GM18867 (cell line): ENCODE results near the gene CREG2.

Source experiments
- ATAC-seq: cut with Tn5 transposase; IDR thresholded peaks from one replicate; pipeline ENCODE4 v1.9.1; 2021; ENCODE audit warnings: mild to moderate bottlenecking, moderate library complexity; ENCODE audit not compliant: unreplicated experiment

Gene CREG2

DNA sequence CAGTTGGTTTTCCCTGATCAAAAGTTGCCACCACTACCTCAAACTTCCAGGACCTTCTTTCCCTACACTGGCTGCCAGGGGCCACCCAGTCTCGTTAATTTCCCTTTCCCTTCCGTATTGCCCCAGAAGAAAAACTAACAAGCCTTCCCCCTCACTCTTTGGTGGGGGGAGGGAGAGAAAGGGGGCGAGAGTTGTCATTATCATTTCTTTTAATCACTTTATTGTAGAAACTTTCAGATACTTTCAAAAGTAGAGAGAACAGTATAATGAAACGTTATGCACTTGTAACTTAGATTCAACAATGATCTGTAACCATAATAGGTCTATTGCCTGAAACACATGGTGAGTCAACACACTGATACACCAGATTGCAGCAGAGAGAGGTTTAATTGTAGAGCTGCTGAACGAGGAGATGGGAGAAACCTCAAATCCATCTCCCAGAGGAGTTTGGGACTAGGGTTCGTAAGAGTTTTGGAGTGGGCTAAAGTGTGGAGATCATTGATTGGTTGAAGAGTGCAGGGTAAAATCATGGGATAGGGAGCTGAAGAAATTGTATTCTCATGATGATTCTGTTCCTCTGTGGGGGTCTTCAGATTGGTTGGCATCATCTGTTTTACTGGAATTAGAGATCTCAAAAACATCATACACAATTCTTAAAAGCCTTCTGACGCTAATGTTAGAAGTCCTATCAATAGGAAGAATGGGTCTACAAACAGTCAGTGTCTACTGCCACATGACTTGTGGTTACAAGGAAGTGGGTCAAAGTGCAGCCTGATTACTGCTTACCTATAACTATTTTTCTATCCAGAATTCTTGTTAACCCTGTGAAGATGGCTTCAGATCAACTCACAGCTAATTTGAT, 76.2 kb downstream of the CREG2 start:
- no peak for ATAC-seq

- ATAC-seq: no peak
These were observed 77.0 kb downstream of the CREG2 start for GRCh38 chr2:101310090-101310833.

DNA sequence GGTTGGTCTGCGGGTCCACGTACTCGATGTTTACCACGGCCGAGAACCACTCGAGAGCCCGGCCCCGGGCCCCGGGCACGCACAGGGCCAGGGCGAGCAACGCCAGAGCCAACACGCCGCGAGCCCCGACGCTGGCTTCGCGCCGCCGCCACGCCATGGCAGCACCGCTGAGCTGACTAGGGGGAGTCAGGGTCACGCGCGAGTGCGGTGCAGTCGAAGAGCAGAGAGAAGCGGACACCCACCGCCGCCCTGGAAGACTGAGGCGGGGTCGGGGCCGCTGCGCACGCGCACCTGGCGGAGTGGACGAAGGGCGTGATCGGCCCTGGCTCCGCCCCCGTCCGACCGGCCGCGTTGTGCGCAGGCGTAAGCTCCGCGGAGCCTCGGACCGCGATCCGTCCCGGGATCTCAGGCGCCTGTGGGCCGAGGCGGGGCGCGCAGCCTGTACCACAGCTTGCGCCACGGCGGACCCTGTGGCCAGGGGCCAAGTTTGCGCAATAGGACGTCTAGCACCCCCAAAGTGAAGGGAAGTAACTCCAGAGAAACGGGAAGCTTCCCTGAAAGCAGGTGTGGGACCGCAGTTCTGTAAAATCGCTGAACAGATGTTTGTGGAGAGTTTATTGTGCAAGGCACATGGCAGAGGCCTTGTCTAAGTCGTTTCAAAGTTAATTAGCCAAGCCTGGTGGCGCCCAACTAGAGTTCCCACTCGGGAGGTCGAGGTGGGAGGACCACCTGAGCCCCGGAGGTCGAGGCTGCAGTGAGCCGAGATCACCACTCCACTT, 78.7 kb downstream of the CREG2 start, which contains the start of gene RNF149:
TSS of gene RNF149 (minus strand) at position 270 of the 779 bp plus-strand sequence. CDS start at position 157, 113 bp downstream.
- peak; percentile 59 for ATAC-seq

DNA sequence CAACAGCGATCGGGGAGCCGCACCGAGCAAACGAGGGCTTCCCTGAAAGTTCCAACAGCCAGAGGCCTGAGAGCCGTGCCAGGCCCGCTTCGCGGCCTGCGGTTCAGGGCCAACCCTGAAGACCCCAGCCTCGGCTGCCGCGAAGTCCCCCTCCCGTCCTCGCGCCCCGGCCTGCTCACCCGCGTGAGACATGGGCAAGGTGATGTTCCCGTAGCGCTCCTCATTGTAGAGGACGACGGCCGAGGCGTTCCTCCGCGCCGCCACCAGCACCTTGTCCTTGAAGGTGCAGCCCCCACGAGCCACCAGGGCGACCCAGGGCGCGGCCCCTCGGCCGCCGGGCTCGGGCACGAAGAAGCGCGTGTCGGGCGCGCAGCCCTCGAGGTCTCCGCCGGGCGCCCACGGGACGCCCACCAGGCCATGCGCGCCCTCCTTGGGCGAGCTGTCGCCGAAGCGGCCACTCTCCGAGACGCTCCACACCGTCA, 79.3 kb downstream of the CREG2 start:
- peak; percentile 18 for ATAC-seq

- no peak for ATAC-seq
These were observed 79.8 kb downstream of the CREG2 start for GRCh38 chr2:101307503-101307902.

DNA sequence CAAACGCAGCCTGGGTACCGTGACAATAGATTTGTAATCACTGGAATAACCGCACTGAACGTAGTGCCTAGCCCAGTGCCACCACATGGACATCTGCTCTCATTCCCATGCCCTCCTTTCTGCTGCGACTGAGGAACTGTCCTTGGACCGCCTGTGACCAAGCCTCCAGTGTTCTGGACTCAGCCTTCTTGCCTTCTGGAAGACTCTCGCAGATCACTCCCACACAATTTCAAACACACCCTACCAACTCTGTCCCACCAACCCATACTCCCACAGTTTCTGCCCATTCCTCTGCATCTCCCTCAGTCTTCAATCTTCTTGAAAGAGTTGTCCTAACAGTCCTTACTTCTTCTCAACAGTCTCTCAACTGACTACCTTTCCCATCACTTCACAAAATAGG, 80.9 kb downstream of the CREG2 start:
- peak; percentile 4 for ATAC-seq

- ATAC-seq: no peak
These were observed 81.7 kb downstream of the CREG2 start for GRCh38 chr2:101305492-101306078.

GRCh38 chr2:101305035-101305434, 82.3 kb downstream of the CREG2 start:
- no peak for ATAC-seq

DNA sequence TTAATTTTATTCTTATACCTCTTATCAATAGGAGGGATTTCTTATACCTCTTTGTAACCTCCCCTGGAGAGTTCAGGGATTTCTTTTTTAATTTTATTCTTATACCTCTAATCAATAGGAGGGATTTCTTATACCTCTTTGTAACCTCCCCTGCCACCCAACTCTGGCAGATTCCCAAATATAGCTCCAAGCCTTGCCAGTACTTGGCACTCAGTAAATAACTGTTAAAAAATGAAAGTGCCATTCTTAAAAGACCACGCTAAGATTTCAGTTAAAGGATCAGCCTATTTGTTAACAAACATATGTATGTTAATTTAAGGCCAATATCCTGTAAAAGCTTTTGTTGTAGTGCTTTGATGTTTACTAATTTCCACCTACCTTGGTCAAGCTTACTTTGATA, 83.6 kb downstream of the CREG2 start:
- ATAC-seq: no peak

DNA sequence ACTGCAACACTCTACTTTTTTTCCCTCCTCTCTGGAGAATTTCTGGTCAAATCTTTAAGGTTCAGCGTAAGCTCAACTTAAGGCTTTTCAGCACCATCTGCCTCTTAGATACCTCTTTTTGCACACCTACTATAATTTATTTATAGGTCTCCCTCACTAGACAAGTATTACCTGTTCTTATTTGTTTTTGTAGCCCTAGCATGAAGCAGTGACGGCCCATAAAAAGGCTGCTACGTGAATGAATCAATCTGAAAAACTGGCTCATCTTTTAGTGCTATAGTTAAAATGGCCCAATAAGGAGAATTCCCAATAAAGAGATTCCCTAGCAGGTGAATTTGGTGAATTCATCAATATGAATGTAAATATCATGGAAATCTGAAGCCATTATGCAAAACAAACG, 85.3 kb downstream of the CREG2 start:
- ATAC-seq: no peak

- no peak for ATAC-seq
These were observed 86.5 kb downstream of the CREG2 start for GRCh38 chr2:101300836-101301235.

DNA sequence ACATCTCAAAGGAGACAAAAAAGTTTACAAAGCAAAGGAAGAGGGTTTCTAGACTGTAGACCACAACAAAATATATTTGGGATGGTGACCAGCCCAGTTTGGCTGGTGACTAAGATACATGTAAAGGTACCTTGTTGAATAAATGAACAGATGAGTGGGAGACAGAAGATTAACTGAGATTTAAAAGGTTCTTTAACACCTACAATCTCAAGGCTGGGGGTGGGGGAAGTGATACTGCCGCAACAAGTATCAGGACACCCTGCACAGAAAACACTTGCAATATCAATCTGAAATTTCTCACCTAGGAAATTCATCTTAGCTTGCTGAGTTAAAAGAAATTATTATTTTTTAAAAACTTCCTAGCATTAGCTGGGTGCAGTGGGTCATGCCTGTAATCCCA, 87.1 kb downstream of the CREG2 start:
- no peak for ATAC-seq

- ATAC-seq: no peak
These were observed 87.7 kb downstream of the CREG2 start for GRCh38 chr2:101299604-101300003.

DNA sequence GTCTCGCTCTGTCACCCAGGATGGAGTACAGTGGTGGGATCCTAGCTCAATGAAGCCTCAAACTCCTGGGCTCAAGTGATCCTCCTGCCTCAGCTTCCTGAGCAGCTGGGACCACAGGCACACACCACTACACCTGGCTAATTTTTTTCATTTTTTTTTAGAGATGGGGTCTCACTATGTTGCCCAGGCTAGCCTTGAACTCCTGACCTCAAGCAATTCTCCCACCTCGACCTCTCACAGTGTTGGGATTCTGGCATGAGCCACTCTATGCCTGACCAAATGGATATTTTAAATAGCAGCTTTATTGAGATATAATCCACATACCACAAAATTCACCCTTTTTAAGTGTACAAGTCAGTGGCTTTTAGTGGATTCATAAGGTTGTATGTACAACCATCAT, 89.9 kb downstream of the CREG2 start:
- ATAC-seq: no peak

DNA sequence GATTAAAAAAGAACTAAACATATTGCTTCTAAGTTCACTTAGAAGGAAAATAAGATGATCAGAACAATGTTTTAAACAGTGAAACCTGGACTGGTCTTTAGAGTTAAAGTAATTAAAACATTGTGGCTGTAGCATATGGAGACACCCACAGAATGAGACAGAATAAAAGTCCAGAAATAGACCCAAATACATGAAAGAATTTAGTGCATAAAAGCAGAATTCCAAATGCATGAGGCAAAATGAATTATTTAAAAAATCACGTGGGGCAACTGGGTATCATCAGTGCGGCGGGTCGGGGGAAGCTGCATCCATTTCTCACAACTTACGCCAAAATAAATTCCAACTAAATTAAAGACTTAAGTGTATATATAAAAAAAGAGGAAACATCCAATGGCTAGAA, 90.9 kb downstream of the CREG2 start:
- ATAC-seq: no peak

- ATAC-seq: no peak
These were observed 91.4 kb downstream of the CREG2 start for GRCh38 chr2:101295895-101296294.
